T-helper 2 cell treated with Interferon-gamma antibody and Interleukin-4, amounts not matched to agents 100 ng/mL and 5 ng/mL, for 36 hours (primary cell): Measurements from ENCODE around the gene CCDC146. TPM values are rescaled to one million over a fixed set of nuclear protein-coding genes. Genes with fewer than 3 reads are reported as not detected.

Experiments used
- intact Hi-C: fragments of 100-400 bp; cut with micrococcal nuclease; formaldehyde crosslinking; loops from one replicate; pipeline ENCODE4 v1.15.1; 2023
- total RNA-seq: library from RNA; stranded (reverse); gene quantifications from 2 replicates; pipeline ENCODE4 v1.2.3, GENCODE V29; 2022

CCDC146 gene
- total RNA-seq, 1 donor from 2014 or later, result 7.8 TPM

GRCh38 chr7:77327067-77327931 is 204.9 kb downstream of the CCDC146 start:
- intact Hi-C loops, result no loop called here

DNA sequence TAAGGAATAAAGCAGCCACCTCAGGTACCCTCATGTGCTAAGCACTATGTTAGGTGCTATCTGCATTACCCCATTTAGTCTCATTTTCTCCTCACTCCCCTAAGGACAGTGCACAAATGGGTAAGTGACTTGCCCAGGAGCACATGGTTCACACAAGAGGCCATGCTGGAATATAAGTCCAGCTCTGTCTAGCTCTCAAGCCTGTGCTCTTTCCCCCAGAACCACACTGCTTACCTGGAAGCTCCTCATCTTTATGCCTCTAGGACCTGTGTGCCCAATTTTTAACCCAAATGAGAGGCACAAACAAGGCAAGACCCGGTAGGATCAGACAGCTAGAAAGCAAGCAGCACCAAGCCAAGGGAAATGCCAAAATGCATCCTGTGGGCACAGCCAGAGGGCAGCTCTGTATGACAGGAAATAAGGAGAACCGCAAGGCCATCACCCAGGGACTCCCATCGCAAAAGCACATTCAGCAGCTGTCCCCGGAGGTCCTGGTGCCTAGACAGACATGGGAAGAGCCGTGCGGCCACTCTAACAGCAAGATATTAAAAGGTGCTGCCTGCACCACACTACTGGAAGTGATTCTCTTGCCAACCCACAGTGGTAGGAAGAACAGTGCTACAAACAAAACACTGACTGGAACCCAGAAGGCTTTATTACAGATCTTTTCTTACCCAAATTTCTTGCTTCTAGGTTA is 205.7 kb downstream of the CCDC146 start:
- intact Hi-C loops, result loop anchor here (2.0 kb wide), 1 partner anchor 25 kb away; no protein-coding TSS in a partner anchor

- intact Hi-C loops, result loop anchor here (2.0 kb wide), 1 partner anchor 24 kb away; no protein-coding TSS in a partner anchor
Observed at GRCh38 chr7:77328669-77329068, 206.3 kb downstream of the CCDC146 start.

DNA sequence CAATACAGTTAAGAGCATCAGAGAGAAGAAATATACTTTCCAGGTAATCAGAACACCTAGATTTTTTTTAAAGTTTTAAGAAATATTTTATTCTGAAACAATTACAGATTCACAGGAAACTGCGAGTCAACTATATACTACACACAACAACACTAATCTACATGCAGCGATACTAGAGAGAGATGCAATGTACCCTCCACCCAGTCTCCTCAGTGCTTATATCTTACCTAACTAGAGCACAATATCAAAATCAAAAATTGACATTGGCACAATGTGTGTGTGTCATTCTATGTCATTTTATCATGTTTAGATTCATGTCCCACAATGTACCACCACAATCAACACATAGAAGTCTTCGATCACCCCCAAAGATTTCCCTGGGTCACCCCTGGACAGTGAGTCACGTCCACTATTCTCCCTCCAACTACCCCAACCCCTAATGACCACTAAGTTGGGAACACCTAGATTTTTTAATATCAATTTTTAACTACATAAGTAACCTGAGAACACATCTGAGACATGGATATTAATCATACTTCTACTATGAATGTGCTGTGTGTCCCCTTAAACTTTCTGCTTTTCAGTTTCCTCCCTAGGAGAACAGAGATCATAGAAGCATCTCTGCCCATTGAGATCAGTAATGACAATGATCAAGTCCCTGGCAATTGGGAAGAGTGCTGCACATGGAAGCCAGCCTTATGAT is 207.2 kb downstream of the CCDC146 start:
- intact Hi-C loops, result loop anchor here (2.0 to 5.0 kb wide), 2 partner anchors 23 to 62 kb away; no protein-coding TSS in a partner anchor

- intact Hi-C loops, result loop anchor here (5.0 kb wide), 1 partner anchor 63 kb away; no protein-coding TSS in a partner anchor
Observed at GRCh38 chr7:77330169-77330882, 207.9 kb downstream of the CCDC146 start.

DNA sequence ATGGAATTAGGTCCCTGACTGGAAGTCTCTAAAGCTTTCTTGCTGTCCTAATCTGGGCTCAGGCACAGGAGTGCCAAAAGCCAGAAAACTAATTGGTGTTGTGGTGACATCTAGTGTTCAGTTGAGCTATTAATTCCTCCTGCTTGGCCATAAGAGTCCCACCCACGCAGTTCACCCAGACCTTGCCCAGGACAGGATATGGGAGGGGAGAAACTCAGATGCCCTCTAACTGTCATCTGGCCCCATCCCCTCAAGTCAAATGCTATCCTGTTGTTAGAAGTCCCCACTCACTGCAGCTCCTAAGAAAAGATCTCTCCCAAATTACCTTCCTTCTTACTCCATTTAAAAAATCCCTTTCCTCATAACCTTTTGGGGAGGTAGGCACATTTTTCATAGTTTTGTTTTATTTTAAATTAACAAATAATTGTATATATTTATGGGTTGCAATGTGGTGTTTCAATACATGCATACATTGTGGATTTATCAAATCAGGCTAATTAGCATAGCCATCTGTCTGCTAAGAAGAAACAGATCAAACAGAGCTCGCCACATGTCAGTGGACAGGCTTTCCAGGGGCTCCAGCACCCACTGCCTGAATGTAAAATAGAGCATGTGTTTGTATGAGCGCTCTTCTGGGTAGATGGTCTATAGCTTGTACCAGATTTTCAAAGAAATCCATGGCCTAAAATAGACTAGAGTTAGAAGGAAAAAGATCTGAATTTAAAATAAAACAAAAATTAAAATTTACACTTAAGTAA is 209.7 kb downstream of the CCDC146 start:
- intact Hi-C loops, result loop anchor here (1.0 to 5.0 kb wide), 2 partner anchors 65 to 85 kb away; no protein-coding TSS in a partner anchor

DNA sequence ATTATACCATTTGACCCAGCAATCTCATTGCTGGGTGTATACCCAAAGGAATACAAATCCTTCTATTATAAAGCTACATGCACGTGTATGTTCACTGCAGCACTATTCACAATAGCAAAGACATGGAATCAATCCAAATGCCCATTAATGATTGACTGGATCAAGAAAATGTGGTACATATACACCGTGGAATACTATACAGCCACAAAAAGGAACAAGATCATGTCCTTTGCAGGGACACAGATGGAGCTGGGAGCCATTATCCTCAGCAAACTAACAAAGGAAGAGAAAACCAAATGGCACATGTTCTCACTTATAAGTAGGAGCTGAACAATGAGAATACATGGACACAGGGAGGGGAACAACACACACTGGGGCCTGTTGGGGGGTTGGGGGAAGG is 211.6 kb downstream of the CCDC146 start:
- intact Hi-C loops, result loop anchor here (5.0 kb wide), 1 partner anchor 67 kb away; no protein-coding TSS in a partner anchor

DNA sequence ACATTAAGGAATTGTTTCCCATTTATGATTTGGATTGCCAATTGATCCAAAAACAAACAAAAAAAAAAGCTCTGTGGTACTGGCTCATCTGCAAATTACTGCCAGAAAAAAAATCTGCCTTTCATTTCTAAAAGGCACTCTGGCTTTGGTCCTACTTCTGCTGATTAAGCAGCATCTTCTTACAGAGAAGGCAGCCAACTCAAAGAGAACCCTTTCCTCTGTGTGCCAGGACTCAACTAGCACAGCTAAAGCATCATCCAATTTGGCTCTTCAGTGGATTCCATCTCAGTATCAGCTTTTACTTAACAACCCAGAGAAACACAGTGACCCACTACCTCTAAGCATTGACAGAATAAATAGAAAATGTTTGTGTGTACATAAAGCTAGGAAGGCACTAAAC is 213.2 kb downstream of the CCDC146 start:
- intact Hi-C loops, result no loop called here

GRCh38 chr7:77337456-77337990 is 215.1 kb downstream of the CCDC146 start:
- intact Hi-C loops, result no loop called here

GRCh38 chr7:77338260-77338659 is 215.8 kb downstream of the CCDC146 start:
- intact Hi-C loops, result no loop called here

DNA sequence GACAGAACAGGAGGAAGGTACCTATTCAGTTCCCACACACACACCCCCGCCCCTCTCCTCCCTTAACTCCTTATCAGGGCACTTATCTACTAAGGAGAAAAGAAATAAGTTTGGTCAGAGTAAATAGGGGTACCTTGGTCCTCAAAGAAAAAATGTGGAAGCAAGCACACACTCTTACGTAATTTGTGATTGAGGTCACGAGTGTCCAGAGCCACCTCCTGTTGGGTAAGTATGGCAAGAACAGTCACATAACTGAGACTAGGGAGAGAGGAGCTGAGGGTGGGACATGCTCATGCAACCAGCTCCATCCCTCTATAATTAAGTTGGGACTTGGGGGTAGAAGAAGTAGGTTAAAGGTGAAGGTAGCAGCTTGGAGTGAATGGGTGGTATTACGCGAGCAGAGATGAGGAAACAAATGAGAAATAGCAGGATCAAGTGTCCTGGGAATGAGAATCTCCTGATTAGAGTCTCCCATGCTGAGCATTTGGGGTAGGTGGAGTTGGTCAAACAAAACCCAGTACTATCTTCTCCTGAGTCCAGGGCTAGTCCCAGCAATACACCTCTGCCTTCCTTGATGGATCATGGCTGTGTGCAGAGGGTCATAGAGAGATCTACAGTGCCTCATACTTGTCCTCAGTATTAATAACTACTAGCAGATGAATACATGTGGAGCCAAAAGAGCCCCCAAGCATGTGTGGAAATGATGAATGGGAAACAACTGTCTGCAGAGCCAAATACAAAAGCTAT is 216.6 kb downstream of the CCDC146 start:
- intact Hi-C loops, result no loop called here

DNA sequence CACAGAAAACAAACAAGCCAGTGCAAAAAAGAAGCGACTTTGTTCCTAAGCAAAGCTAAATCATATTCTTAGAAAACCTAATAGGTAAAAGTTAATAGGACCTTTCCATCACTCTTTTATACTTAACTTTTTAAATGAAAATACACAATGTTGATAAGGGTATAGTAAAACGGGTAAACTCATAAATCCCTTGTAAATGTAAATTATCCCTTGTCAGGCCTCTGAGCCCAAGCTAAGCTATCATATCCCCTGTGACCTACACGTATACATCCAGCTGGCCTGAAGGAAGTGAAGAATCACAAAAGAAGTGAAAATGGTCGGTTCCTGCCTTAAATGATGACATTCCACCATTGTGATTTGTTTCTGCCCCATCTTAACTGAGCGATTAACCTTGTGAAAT is 217.3 kb downstream of the CCDC146 start:
- intact Hi-C loops, result no loop called here

Other genes with a start within 250 kb of the CCDC146 start
- not detected in 2 replicates for gene SPDYE17, start 90.3 kb upstream of the CCDC146 start, total RNA-seq
- gene SPDYE18, start 60.1 kb upstream of the CCDC146 start, total RNA-seq, result 0.32 and 1.0 TPM in 2 replicates
- 3.8 and 5.2 TPM in 2 replicates for gene FGL2, start 77.2 kb downstream of the CCDC146 start, total RNA-seq